Nephron (organoid): ENCODE results near the gene ANKRD10.
A peak's percentile ranks its signal among the peaks of the same experiment; 100 is the strongest.

ENCODE experiments used
- H3K27ac Mint-ChIP-seq, 3 experiments: 2 replicates each; pipeline ENCODE4 v1.8.0; 2020; ENCODE audit warnings: mixed read lengths in 3 of 3, mild to moderate bottlenecking in 2 of 3, moderate library complexity in 1 of 3
- H3K27me3 Mint-ChIP-seq: 2 replicates; pipeline ENCODE4 v1.8.0; 2021; ENCODE audit warnings: low read depth, mild to moderate bottlenecking, moderate library complexity, mixed read lengths
- H3K36me3 Mint-ChIP-seq: 2 replicates; pipeline ENCODE4 v1.8.0; 2020; ENCODE audit warnings: low read depth, mixed read lengths
- H3K4me1 Mint-ChIP-seq: 2 replicates; pipeline ENCODE4 v1.8.0; 2020; ENCODE audit warnings: mixed read lengths
- H3K4me3 Mint-ChIP-seq, 3 experiments: 2 replicates each; pipeline ENCODE4 v1.8.0; 2020; ENCODE audit warnings: mild to moderate bottlenecking in 3 of 3, mixed read lengths in 3 of 3, moderate library complexity in 2 of 3
- H3K9me3 Mint-ChIP-seq: 2 replicates; pipeline ENCODE4 v1.8.0; 2020; ENCODE audit warnings: mixed read lengths
- TF ChIP-seq, protein P1 (sequence below), 3 experiments: fragments of 200-600 bp; sonication (generic); IDR thresholded peaks; one replicate each; pipeline ENCODE4 v1.5.0; 2021; ENCODE audit warnings: antibody characterized with exemption in 3 of 3; ENCODE audit not compliant: unreplicated experiment in 3 of 3

The ANKRD10 gene

DNA sequence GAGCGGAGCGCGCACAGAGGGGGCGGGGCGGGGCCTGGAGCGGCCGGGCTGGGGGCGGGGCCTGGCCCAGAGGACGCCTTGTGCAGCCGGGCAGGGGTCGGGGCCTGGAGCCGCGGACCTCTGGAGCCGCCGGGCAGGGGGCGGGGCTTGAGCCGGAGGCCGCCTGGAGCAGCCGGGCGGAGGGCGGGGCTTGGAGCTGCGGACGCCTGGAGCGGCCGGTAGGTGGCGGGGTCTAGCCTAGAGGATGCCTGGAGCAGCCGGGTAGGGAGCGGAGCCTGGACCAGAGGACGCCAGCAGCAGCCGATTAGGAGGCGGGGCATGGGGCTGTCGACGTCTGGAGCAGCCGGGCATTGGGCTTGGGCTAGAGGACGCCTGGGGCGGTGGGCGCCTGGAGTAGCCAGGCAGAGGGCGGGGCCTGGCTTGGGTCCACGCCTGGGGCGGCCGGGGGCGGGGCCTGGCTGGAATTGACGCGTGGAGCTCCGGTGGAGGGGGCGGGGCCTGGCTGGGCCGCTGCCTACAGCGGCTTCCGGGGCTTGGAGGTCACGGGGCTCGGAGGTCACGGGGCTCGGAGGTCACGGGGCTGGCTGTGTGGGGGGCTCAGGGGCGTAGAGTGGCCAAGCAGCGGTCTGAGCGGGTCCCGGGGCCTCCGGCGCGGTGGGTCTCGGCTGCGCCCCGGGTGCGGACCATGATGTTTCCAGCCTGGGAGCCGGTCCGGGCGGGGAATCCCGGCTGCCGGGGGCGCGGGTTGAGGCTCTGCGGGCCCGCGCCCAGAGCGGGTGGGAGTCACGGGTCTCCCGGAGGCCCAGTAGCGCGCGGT lies at the start of gene ANKRD10:
ANKRD10 (minus strand) TSS at position 13 of the 817 bp plus-strand sequence. CDS start 135 bp downstream, outside the sequence.
- peaks cover 7% of the 10 kb centered on the region for H3K36me3 Mint-ChIP-seq
- no peaks in the 10 kb centered on the region for H3K9me3 Mint-ChIP-seq
- TF ChIP-seq, protein P1, sequence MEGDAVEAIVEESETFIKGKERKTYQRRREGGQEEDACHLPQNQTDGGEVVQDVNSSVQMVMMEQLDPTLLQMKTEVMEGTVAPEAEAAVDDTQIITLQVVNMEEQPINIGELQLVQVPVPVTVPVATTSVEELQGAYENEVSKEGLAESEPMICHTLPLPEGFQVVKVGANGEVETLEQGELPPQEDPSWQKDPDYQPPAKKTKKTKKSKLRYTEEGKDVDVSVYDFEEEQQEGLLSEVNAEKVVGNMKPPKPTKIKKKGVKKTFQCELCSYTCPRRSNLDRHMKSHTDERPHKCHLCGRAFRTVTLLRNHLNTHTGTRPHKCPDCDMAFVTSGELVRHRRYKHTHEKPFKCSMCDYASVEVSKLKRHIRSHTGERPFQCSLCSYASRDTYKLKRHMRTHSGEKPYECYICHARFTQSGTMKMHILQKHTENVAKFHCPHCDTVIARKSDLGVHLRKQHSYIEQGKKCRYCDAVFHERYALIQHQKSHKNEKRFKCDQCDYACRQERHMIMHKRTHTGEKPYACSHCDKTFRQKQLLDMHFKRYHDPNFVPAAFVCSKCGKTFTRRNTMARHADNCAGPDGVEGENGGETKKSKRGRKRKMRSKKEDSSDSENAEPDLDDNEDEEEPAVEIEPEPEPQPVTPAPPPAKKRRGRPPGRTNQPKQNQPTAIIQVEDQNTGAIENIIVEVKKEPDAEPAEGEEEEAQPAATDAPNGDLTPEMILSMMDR (IDR thresholded peaks at IDR 0.05; ENCODE audit: unreplicated experiment in 3 of 3), result peak; percentile 87 to 96 (median 88)
- peak within 1 kb of the TSS; percentile 91 to 98 (median 95) for H3K27ac Mint-ChIP-seq
- H3K4me3 Mint-ChIP-seq, result peak within 1 kb of the TSS; percentile 91 to 97 (median 95)
- peaks cover 3% of the 10 kb centered on the region for H3K27me3 Mint-ChIP-seq
- H3K4me1 Mint-ChIP-seq, result peaks cover 43% of the 10 kb centered on the region

DNA sequence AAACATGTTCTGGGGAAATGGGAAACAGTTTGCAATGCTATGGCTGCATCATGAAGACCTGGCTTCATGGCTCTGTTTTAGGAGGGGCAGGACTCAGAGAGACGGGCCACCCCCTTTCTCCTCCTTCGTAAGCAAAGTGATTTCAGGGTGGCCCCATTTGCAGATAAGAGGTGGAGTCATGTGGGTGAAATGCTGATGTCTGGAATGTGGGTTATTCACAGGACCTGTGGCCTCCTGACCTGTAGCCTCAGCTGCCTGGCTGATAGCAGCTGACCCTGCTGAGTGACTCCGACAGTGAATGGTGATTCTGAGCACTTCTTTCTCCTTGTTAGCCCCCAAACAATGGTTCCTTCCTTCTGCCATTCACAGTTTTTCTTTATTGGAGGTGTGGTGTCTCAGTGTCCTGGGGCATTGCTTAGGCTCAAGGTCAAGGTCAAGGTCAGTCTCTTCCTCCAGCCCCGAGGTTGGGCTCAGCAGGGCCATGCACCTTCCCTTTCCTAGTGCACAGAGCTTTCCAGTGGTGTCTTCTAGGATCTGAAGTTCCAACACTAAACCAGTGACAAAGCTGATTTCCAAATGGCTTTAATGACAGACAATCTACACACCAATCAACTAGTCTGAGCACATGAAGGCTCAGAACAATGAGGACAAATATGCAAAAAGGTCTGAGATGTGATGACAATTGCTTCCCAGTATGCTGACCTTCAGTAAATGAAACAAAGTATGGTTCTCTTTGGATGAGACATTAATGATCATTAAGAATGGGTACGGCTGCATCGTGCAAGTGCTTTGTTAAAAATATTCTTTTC lies 49.6 kb upstream of the ANKRD10 start:
- peaks cover 4% of the 10 kb centered on the region for H3K36me3 Mint-ChIP-seq
- peaks cover 20% of the 10 kb centered on the region for H3K27me3 Mint-ChIP-seq
- H3K4me1 Mint-ChIP-seq, result no peaks in the 10 kb centered on the region
- H3K27ac Mint-ChIP-seq, result no peak overlapping the region
- TF ChIP-seq, protein P1 (IDR thresholded peaks at IDR 0.05; ENCODE audit: unreplicated experiment in 3 of 3), result no peak
- no peak overlapping the region for H3K4me3 Mint-ChIP-seq
- peaks cover 38% of the 10 kb centered on the region for H3K9me3 Mint-ChIP-seq

DNA sequence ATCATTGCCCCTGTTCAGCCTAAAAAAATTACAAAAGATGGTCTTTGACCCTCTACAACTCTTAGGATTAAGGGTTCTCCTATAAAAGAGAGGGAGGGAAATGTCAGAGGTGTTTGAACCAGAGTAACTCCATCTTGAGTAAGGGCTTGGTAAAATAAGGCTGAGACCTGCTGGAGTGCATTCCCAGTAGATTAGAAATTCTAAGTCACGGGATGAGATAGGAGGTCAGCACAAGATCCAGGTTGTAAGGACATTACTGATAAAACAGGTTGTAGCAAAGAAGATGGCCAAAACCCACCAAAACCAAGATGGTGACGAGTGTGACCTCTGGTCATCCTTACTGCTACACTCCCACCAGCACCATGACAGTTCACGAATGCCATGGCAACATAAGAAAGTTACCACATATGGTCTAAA lies 48.7 kb upstream of the ANKRD10 start:
- Mint-ChIP-seq H3K9me3 (peaks cover 38% of the 10 kb centered on the region), H3K27me3 (peaks cover 18% of the 10 kb centered on the region), H3K4me3 (no peak overlapping the region), H3K36me3 (peaks cover 4% of the 10 kb centered on the region), H3K4me1 (no peaks in the 10 kb centered on the region), H3K27ac (no peak overlapping the region)
- TF ChIP-seq, protein P1 (IDR thresholded peaks at IDR 0.05; ENCODE audit: unreplicated experiment in 3 of 3), result no peak

DNA sequence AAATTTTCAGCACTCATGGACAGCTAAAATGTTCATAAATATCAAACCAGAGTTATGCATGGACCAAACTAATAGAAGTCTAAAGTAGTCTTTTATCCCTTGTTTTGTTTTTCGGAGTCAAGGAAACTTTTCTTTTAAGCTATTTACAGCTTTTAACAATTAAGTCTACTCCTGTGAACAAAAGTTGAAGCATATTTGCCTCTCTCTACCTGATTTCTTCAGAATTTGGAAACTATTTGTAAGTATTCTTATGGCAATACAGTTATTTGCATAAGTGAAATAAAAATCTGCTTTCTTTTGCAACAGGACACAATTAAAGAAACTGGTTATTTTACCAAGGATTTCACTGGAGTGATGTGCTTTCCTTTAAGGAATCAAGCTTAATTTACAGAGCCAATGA lies 47.1 kb upstream of the ANKRD10 start:
- peaks cover 40% of the 10 kb centered on the region for H3K9me3 Mint-ChIP-seq
- TF ChIP-seq, protein P1 (IDR thresholded peaks at IDR 0.05; ENCODE audit: unreplicated experiment in 3 of 3), result no peak
- H3K27ac Mint-ChIP-seq, result no peak overlapping the region
- H3K4me3 Mint-ChIP-seq, result no peak overlapping the region
- H3K36me3 Mint-ChIP-seq, result peaks cover 4% of the 10 kb centered on the region
- H3K27me3 Mint-ChIP-seq, result peaks cover 8% of the 10 kb centered on the region
- no peaks in the 10 kb centered on the region for H3K4me1 Mint-ChIP-seq

DNA sequence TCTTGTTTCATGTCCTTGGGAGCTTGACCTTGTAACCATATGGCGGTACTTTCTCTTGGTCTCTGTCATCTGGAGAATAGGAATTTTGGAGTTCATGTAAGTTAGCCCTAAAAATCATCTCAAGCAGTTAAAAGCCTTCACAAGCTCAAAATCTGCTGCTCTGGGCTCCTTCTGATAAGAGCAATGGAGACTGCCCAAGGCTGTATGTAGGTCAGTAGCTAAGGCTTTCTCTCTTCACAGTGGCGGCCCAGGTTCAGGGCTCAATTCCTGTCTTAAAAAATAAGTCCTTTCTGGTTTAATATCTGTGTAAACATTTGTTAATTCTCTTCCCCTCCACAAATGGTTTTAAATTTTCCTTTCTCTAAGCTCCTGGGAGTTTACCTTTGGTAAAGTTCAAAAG lies 45.3 kb upstream of the ANKRD10 start:
- TF ChIP-seq, protein P1 (IDR thresholded peaks at IDR 0.05; ENCODE audit: unreplicated experiment in 3 of 3), result no peak
- Mint-ChIP-seq H3K27ac (no peak overlapping the region), H3K4me3 (no peak overlapping the region), H3K36me3 (peaks cover under 1% of the 10 kb centered on the region), H3K9me3 (peaks cover 30% of the 10 kb centered on the region), H3K27me3 (peaks cover 2% of the 10 kb centered on the region), H3K4me1 (peaks cover 3% of the 10 kb centered on the region)
